K562 (cell line): Measurements from ENCODE around the gene ENOX2. TPM values are rescaled to one million over a fixed set of nuclear protein-coding genes. Genes with fewer than 3 reads are reported as not detected.

Experiments used
- ATAC-seq: fragments of 200-7000 bp; cut with Tn5 transposase; 3 replicates; pipeline ENCODE4 v1.9.1; 2020; ENCODE audit warnings: moderate library complexity
- BruUV-seq: library from RNA; stranded (reverse); fragments of 400-500 nt; replicated peaks from 2 replicates; lab custom pipeline; 2021; lab: Mats Ljungman, UMichigan
- CTCF ChIA-PET: fragments of 300-600 bp; formaldehyde crosslinking; extraction: SDS; loops from one replicate; lab custom pipeline; 2021; ENCODE audit warnings: low intra/inter-chr PET ratio; lab: Yijun Ruan, JAX
- POLR2A ChIA-PET: fragments of 300-600, 350-650 bp; sonication (Branson Sonifier 250); formaldehyde crosslinking; extraction: SDS; loops from one replicate; lab custom pipeline; 2021; ENCODE audit warnings: antibody characterized with exemption, inconsistent platforms; lab: Yijun Ruan, JAX
- DNase-seq, 4 experiments: peaks; one replicate each; pipeline versions ENCODE4 v3.0.0 to v3.0.0-alpha.2; 2011 to 2018; ENCODE audit warnings: low spot score in 3 of 4, mixed read lengths in 3 of 4; ENCODE audit errors: extremely low read depth in 1 of 4
- FAIRE-seq: peaks from 2 replicates; lab custom pipeline; 2011; peaks lifted over from hg19 to GRCh38; lab: Jason Lieb, UNC
- H2AFZ ChIP-seq: 2 replicates; pipeline ENCODE4 v1.6.0; 2011; ENCODE audit warnings: low read depth, low read length, control low read depth, inconsistent platforms
- H3K27ac ChIP-seq: fragments of 200-600 bp; 3 replicates; pipeline ENCODE4 v1.8.0; 2011; ENCODE audit warnings: low read depth, mild to moderate bottlenecking, control low read depth, inconsistent platforms, low read length, moderate library complexity, mixed read lengths; ENCODE audit errors: extremely low read depth
- H3K27me3 ChIP-seq, 2 experiments: fragments of 300-600 bp in 1 of 2; 2 replicates in 1 of 2; 3 replicates in 1 of 2; pipeline versions ENCODE4 v1.6.0 to v1.8.0; 2011; ENCODE audit warnings: inconsistent platforms in 2 of 2, low read length in 2 of 2, mild to moderate bottlenecking in 1 of 2, mixed read lengths in 1 of 2, moderate library complexity in 1 of 2; ENCODE audit not compliant: control insufficient read depth in 2 of 2, insufficient read depth in 2 of 2
- H3K36me3 ChIP-seq: fragments of 300-600 bp; 3 replicates; pipeline ENCODE4 v1.8.0; 2011; ENCODE audit warnings: mild to moderate bottlenecking, low read length, inconsistent platforms; ENCODE audit not compliant: control insufficient read depth, insufficient read depth
- H3K4me1 ChIP-seq, 2 experiments: fragments of 200-600 bp in 1 of 2; replicated peaks in 1 of 2; 2 replicates in 1 of 2; 3 replicates in 1 of 2; pipeline versions ENCODE4 v1.5.1 to v1.8.0; 2011; ENCODE audit warnings: inconsistent platforms in 2 of 2, low read length in 2 of 2, mild to moderate bottlenecking in 1 of 2, mixed read lengths in 1 of 2, moderate library complexity in 1 of 2; ENCODE audit not compliant: control insufficient read depth in 2 of 2, insufficient read depth in 2 of 2
- H3K4me2 ChIP-seq: 2 replicates; pipeline ENCODE4 v1.6.1; 2011; ENCODE audit warnings: low read length, control low read depth, inconsistent platforms, mixed read lengths; ENCODE audit not compliant: insufficient read depth
- H3K4me3 ChIP-seq: fragments of 200-600 bp; sonication (generic), shearing (Covaris generic); 2 replicates; pipeline ENCODE4 v1.5.1; 2016; ENCODE audit warnings: control low read depth, inconsistent platforms
- H3K79me2 ChIP-seq: fragments of 200-600 bp; 3 replicates; pipeline ENCODE4 v1.8.0; 2011; ENCODE audit warnings: low read length, inconsistent platforms; ENCODE audit not compliant: control insufficient read depth, insufficient read depth
- H3K9ac ChIP-seq, 2 experiments: 2 replicates each; pipeline versions ENCODE4 v1.6.0 to v1.6.1; 2011; ENCODE audit warnings: low read depth in 2 of 2, low read length in 2 of 2, control low read depth in 1 of 2, inconsistent platforms in 1 of 2, mild to moderate bottlenecking in 1 of 2, mixed read lengths in 1 of 2; ENCODE audit not compliant: insufficient read depth in 1 of 2
- H3K9me1 ChIP-seq: one replicate; pipeline ENCODE4 v1.6.0; 2011; ENCODE audit warnings: inconsistent platforms, mild to moderate bottlenecking, low read length, moderate library complexity; ENCODE audit not compliant: control insufficient read depth, insufficient read depth
- H3K9me3 ChIP-seq: replicated peaks from 2 replicates; pipeline ENCODE4 v1.5.1; 2011; ENCODE audit warnings: low read depth, low read length, inconsistent platforms; ENCODE audit not compliant: control insufficient read depth, insufficient read depth
- H4K20me1 ChIP-seq: replicated peaks from 2 replicates; pipeline ENCODE4 v1.6.1; 2011; ENCODE audit warnings: low read length, inconsistent platforms, mixed read lengths; ENCODE audit not compliant: control insufficient read depth, insufficient read depth
- CSDE1 ChIP-seq, 2 experiments: fragments of 450-650 bp; IDR thresholded peaks; 2 replicates each; pipeline ENCODE4 v1.6.1; 2016; ENCODE audit warnings: mild to moderate bottlenecking in 1 of 2
- FOS ChIP-seq: IDR thresholded peaks from 3 replicates; pipeline ENCODE4 v1.6.1; 2011; ENCODE audit not compliant: insufficient read length; ENCODE audit errors: extremely low read depth
- HNRNPUL1 ChIP-seq: fragments of 200-400 bp; formaldehyde crosslinking; IDR thresholded peaks from 2 replicates; pipeline ENCODE4 v1.6.1; 2017; ENCODE audit warnings: low read length
- MCM5 ChIP-seq: fragments of 450-650 bp; IDR thresholded peaks from 2 replicates; pipeline ENCODE4 v1.6.1; 2016; ENCODE audit warnings: low read depth
- PYGO2 ChIP-seq: fragments of 450-650 bp; IDR thresholded peaks from 2 replicates; pipeline ENCODE4 v1.6.1; 2016; ENCODE audit warnings: mild to moderate bottlenecking, missing genetic modification characterization, moderate library complexity, missing compliant biosample characterization
- RBM25 ChIP-seq: fragments of 200-400 bp; formaldehyde crosslinking; IDR thresholded peaks from 2 replicates; pipeline ENCODE4 v1.6.1; 2018; ENCODE audit warnings: low read length, low read depth, moderate library complexity; ENCODE audit not compliant: severe bottlenecking
- SAFB2 ChIP-seq: fragments of 200-400 bp; formaldehyde crosslinking; IDR thresholded peaks from 2 replicates; pipeline ENCODE4 v1.6.1; 2018; ENCODE audit warnings: borderline replicate concordance, low read length, low read depth, moderate library complexity; ENCODE audit not compliant: severe bottlenecking
- SETDB1 ChIP-seq: IDR thresholded peaks from one replicate; pipeline ENCODE4 v1.6.1; 2012; ENCODE audit warnings: low read length, control low read depth, inconsistent platforms
- TOE1 ChIP-seq, 2 experiments: fragments of 450-650 bp in 1 of 2; sonication (generic) in 1 of 2; formaldehyde crosslinking in 1 of 2; IDR thresholded peaks; 2 replicates each; pipeline versions ENCODE4 v1.7.1 to v1.8.0; 2016 to 2022; ENCODE audit warnings: borderline replicate concordance in 2 of 2, mild to moderate bottlenecking in 2 of 2, antibody characterized with exemption in 1 of 2, inconsistent platforms in 1 of 2, low read depth in 1 of 2, missing genetic modification reagents in 1 of 2, moderate library complexity in 1 of 2
- ZBTB12 ChIP-seq: fragments of 250-450 bp; sonication (Bioruptor Pico); IDR thresholded peaks from 2 replicates; pipeline ENCODE4 v1.4.0; 2020
- ZNF184 ChIP-seq: sonication (generic); formaldehyde crosslinking; IDR thresholded peaks from 2 replicates; pipeline ENCODE4 v1.5.0; 2020; ENCODE audit warnings: missing genetic modification reagents
- WGBS: fragments of 100-300 bp; shearing (Covaris generic); methylation state at CpG from one replicate; pipeline ENCODE4 v1.1.6; 2016; ENCODE audit warnings: low coverage, mixed read lengths; ENCODE audit not compliant: insufficient coverage; ENCODE audit errors: missing lambda C conversion rate; 5-methylcytosine and 5-hydroxymethylcytosine counted together
- in situ Hi-C: fragments of 300-500 bp; cut with MboI; formaldehyde crosslinking; loops from 4 replicates; pipeline ENCODE4 v1.15.0; 2018; ENCODE audit warnings: inconsistent platforms, mixed read lengths
- intact Hi-C: fragments of 100-400 bp; cut with micrococcal nuclease; formaldehyde crosslinking; loops from 2 replicates; pipeline ENCODE4 v1.14.2; 2022
- polyA plus RNA-seq, 8 experiments: library from polyadenylated mRNA; depleted of rRNA in 4 of 8; stranded (reverse) in 5 of 8; unstranded in 3 of 8; fragments of >200 nt; fragmentation: Nextera tagmentation in 2 of 8; fragmentation: Illumina TruSeq in 1 of 8; extraction: Ambion mirVana in 2 of 8; extraction: Trizol in 1 of 8; gene quantifications; 2 replicates each; pipeline versions ENCODE4 v1.2.1 to v1.2.3, GENCODE V29; 2011 to 2014; ENCODE audit warnings: inconsistent platforms in 1 of 8, missing spikeins in 1 of 8
- total RNA-seq, 7 experiments: library from RNA; depleted of rRNA in 6 of 7; stranded (reverse); fragments of >200 nt in 6 of 7; fragmentation: Illumina TruSeq in 2 of 7; extraction: Trizol in 2 of 7; gene quantifications; 2 replicates each; pipeline versions ENCODE4 v1.2.1 to v1.2.3, GENCODE V29; 2011 to 2021; ENCODE audit warnings: low replicate concordance in 1 of 7
- TF ChIP-seq, protein P1 (sequence below): fragments of 450-650 bp; IDR thresholded peaks from 2 replicates; pipeline ENCODE4 v1.6.1; 2017; ENCODE audit warnings: mild to moderate bottlenecking, moderate library complexity

Gene ENOX2
- total and polyA plus RNA-seq, 9 of the 15 experiments (the other 6 are each of a cell fraction or from before 2014, with no cell fraction given), result 6.1 to 24.0 (median 13.8) TPM

DNA sequence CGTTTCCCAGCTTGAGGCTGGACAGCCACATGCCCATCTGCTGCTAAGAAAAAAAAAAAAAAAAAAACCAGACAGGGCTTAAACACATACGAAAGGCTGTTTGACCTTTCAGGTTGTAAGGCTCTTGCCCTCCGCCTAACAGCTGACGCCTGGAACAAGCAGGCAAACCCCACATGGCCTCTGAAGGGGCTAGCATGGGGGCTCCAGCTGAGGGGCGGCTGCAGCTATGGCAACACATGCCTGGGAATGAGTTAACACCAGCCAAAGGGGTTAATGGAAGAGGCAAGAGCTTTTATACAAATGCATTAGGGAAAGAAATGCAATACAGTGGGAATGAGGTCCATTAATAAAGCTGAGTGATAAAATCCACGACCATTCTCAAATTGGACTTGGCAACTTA lies 183.6 kb downstream of the ENOX2 start:
- Histone ChIP-seq H3K9me1 (no peaks in the 10 kb centered on the region), H3K4me3 (no peak overlapping the region), H3K9me3 (no peaks in the 10 kb centered on the region), H2AFZ (no peak overlapping the region), H3K36me3 (no peaks in the 10 kb centered on the region; the same call in 2 of the 3 replicates), H4K20me1 (no peaks in the 10 kb centered on the region), H3K4me2 (no peak overlapping the region), H3K27me3 (no peaks in the 10 kb centered on the region), H3K79me2 (no peaks in the 10 kb centered on the region), H3K9ac (no peak overlapping the region), H3K27ac (no peak overlapping the region), H3K4me1 (peaks cover 14 to 38% of the 10 kb centered on the region in 2 experiments)
- DNase-seq (no peak), FAIRE-seq (no peak), ATAC-seq (no peak)
- WGBS, result 81% methylated on average over 2 of the region's 6 CpGs
- BruUV-seq, result no TSS peak
- TF ChIP-seq MCM5 (no peak), CSDE1 (IDR thresholded peaks at IDR 0.05) (no peak)
- ChIA-PET POLR2A (no interaction called here), CTCF (no interaction called here)
- intact Hi-C loops (no loop called here), in situ Hi-C loops (no loop called here)

DNA sequence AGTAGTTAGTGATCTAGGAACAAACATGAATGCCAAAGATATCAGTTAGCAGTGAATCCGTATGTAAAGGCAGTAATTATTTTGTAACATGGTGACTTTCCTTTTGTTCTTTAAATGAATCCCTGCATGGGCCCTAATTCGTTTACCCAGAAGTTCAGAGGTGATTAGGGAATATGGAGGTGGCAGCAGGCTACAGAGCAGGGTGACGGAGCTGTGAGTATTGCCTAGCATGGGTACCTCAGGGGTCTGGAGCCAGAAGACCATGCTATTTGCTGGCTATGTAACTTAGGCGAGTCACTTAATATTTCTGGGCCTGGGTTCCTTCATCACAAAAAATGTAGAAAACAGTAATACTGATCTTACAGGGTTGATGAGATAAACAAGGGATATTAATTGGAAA lies 184.9 kb downstream of the ENOX2 start:
- no peaks in the 10 kb centered on the region for H3K79me2 ChIP-seq
- H3K27ac ChIP-seq, result no peak overlapping the region
- peaks cover 14 to 38% of the 10 kb centered on the region in 2 experiments for H3K4me1 ChIP-seq
- no peak overlapping the region for H3K4me2 ChIP-seq
- ATAC-seq (no peak), FAIRE-seq (no peak), DNase-seq (no peak)
- no peak for TF ChIP-seq FOS
- TF ChIP-seq PYGO2 (tag), result no peak
- TF ChIP-seq ZNF184, result no peak
- no peak for TF ChIP-seq HNRNPUL1
- TF ChIP-seq, protein P1, sequence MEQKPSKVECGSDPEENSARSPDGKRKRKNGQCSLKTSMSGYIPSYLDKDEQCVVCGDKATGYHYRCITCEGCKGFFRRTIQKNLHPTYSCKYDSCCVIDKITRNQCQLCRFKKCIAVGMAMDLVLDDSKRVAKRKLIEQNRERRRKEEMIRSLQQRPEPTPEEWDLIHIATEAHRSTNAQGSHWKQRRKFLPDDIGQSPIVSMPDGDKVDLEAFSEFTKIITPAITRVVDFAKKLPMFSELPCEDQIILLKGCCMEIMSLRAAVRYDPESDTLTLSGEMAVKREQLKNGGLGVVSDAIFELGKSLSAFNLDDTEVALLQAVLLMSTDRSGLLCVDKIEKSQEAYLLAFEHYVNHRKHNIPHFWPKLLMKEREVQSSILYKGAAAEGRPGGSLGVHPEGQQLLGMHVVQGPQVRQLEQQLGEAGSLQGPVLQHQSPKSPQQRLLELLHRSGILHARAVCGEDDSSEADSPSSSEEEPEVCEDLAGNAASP, result no peak
- no peak for TF ChIP-seq TOE1 (IDR thresholded peaks at IDR 0.05; ENCODE audit: borderline replicate concordance)
- no peak for TF ChIP-seq TOE1 (CRISPR knock-in tag; IDR thresholded peaks at IDR 0.05; ENCODE audit: borderline replicate concordance, low read depth)
- TF ChIP-seq SAFB2, result no peak
- no peak for TF ChIP-seq SETDB1
- TF ChIP-seq ZBTB12 (CRISPR knock-in tag), result no peak
- TF ChIP-seq RBM25, result no peak
- H3K36me3 ChIP-seq, result no peaks in the 10 kb centered on the region; the same call in 2 of the 3 replicates
- no TSS peak for BruUV-seq
- ChIA-PET CTCF (no interaction called here), POLR2A (interaction anchor here (0.6 to 1.4 kb wide), 2 partner anchors 15 to 90 kb away, joined by 3 to 4 read pairs; no protein-coding TSS in a partner anchor)
- H3K4me3 ChIP-seq, result no peak overlapping the region
- H3K27me3 ChIP-seq, result no peaks in the 10 kb centered on the region
- no peaks in the 10 kb centered on the region for H4K20me1 ChIP-seq
- no peaks in the 10 kb centered on the region for H3K9me3 ChIP-seq
- no peaks in the 10 kb centered on the region for H3K9me1 ChIP-seq
- in situ Hi-C loops (no loop called here), intact Hi-C loops (no loop called here)
- no peak overlapping the region for H2AFZ ChIP-seq
- no peak overlapping the region; a peak in 1 of 4 replicates for H3K9ac ChIP-seq
- WGBS, result 47% methylated on average over 4 of the region's 4 CpGs
